GM12878 (cell line): ENCODE measurements around the gene C1orf74. TPM values are rescaled to one million over a fixed set of nuclear protein-coding genes. Genes with fewer than 3 reads are reported as not detected.

Source experiments
- ATAC-seq: fragments of 200-7000 bp; cut with Tn5 transposase; 3 replicates; pipeline ENCODE4 v1.9.1; 2020; ENCODE audit warnings: mild to moderate bottlenecking, moderate library complexity
- BruUV-seq: library from RNA; stranded (reverse); fragments of 400-500 nt; replicated peaks from 2 replicates; lab custom pipeline; 2021; lab: Mats Ljungman, UMichigan
- CTCF ChIA-PET: fragments of 300-600 bp; sonication (Branson Sonifier 250); formaldehyde crosslinking; extraction: SDS; loops from one replicate; lab custom pipeline; 2021; ENCODE audit warnings: inconsistent platforms; lab: Yijun Ruan, JAX
- POLR2A ChIA-PET: fragments of 350-600 bp; formaldehyde crosslinking; extraction: SDS; loops from one replicate; lab custom pipeline; 2021; ENCODE audit warnings: inconsistent platforms; lab: Charles Lee
- RAD21 ChIA-PET: fragments of 300-600 bp; sonication (Branson Sonifier 250); formaldehyde crosslinking; loops from one replicate; lab custom pipeline; 2023; ENCODE audit warnings: antibody characterized with exemption; ENCODE audit not compliant: unreplicated experiment; lab: Charles Lee
- SMC1A ChIA-PET: fragments of 300-600 bp; sonication (Branson Sonifier 250); formaldehyde crosslinking; loops from one replicate; lab custom pipeline; 2023; ENCODE audit not compliant: unreplicated experiment, uncharacterized antibody; lab: Charles Lee
- DNase-seq: peaks from one replicate; pipeline ENCODE4 v3.0.0-alpha.2; 2011; ENCODE audit warnings: low read depth, low spot score
- FAIRE-seq: peaks from 3 replicates; lab custom pipeline; 2011; peaks lifted over from hg19 to GRCh38; lab: Jason Lieb, UNC
- H2AFZ ChIP-seq: 2 replicates; pipeline ENCODE4 v1.6.0; 2011; ENCODE audit warnings: low read depth, low read length, control low read depth; ENCODE audit not compliant: control insufficient read depth
- H3K27ac ChIP-seq: 2 replicates; pipeline ENCODE4 v1.5.1; 2011; ENCODE audit warnings: control low read depth; ENCODE audit not compliant: control insufficient read depth, insufficient read depth
- H3K27me3 ChIP-seq, 2 experiments: replicated peaks in 1 of 2; 2 replicates each; pipeline versions ENCODE4 v1.6.0 to v1.6.1; 2011; ENCODE audit warnings: low read length in 1 of 2; ENCODE audit not compliant: control insufficient read depth in 2 of 2, insufficient read depth in 2 of 2
- H3K36me3 ChIP-seq, 2 experiments: 2 replicates each; pipeline ENCODE4 v1.5.1; 2011; ENCODE audit warnings: low read length in 1 of 2; ENCODE audit not compliant: control insufficient read depth in 2 of 2, insufficient read depth in 2 of 2
- H3K4me1 ChIP-seq: 2 replicates; pipeline ENCODE4 v1.6.1; 2011; ENCODE audit warnings: mild to moderate bottlenecking, low read length, moderate library complexity, mixed read lengths; ENCODE audit not compliant: control insufficient read depth, insufficient read depth
- H3K4me2 ChIP-seq: 2 replicates; pipeline ENCODE4 v1.6.0; 2011; ENCODE audit warnings: control low read depth; ENCODE audit not compliant: control insufficient read depth, insufficient read depth
- H3K4me3 ChIP-seq: fragments of 200-600 bp; sonication (generic); 2 replicates; pipeline ENCODE4 v1.5.1; 2016
- H3K79me2 ChIP-seq: 2 replicates; pipeline ENCODE4 v1.6.0; 2011; ENCODE audit warnings: low read length; ENCODE audit not compliant: control insufficient read depth, insufficient read depth
- H3K9ac ChIP-seq: 2 replicates; pipeline ENCODE4 v1.8.0; 2011; ENCODE audit warnings: low read length, control low read depth, mixed read lengths; ENCODE audit not compliant: control insufficient read depth, insufficient read depth
- H3K9me3 ChIP-seq: replicated peaks from 3 replicates; pipeline ENCODE4 v1.5.1; 2011; ENCODE audit warnings: mild to moderate bottlenecking, low read length; ENCODE audit not compliant: control insufficient read depth, insufficient read depth
- H4K20me1 ChIP-seq: 2 replicates; pipeline ENCODE4 v1.6.0; 2011; ENCODE audit not compliant: control insufficient read depth, insufficient read depth
- CEBPZ ChIP-seq: fragments of 150-350 bp; IDR thresholded peaks from 2 replicates; pipeline ENCODE4 v1.6.1; 2016; ENCODE audit warnings: low read depth, low read length
- HDAC2 ChIP-seq: fragments of 200-600 bp; sonication (generic); IDR thresholded peaks from 2 replicates; pipeline ENCODE4 v1.6.1; 2017
- IRF5 ChIP-seq: fragments of 450-650 bp; IDR thresholded peaks from 2 replicates; pipeline ENCODE4 v1.6.1; 2017; ENCODE audit warnings: borderline replicate concordance
- SUPT20H ChIP-seq: IDR thresholded peaks from 2 replicates; pipeline ENCODE4 v1.6.1; 2011; ENCODE audit warnings: low read depth, mild to moderate bottlenecking, low read length, moderate library complexity, borderline replicate concordance; ENCODE audit not compliant: control insufficient read depth
- ZNF687 ChIP-seq: fragments of 450-650 bp; IDR thresholded peaks from 2 replicates; pipeline ENCODE4 v1.6.1; 2017; ENCODE audit warnings: mild to moderate bottlenecking, moderate library complexity
- WGBS: methylation state at CpG from one replicate; pipeline ENCODE4 v1.1.6; 2016; ENCODE audit warnings: low lambda C conversion rate; ENCODE audit not compliant: insufficient replicate concordance, insufficient coverage; ENCODE audit errors: missing lambda C conversion rate; 5-methylcytosine and 5-hydroxymethylcytosine counted together
- in situ Hi-C: fragments of 300-500 bp; cut with MboI; formaldehyde crosslinking; loops from 9 replicates; pipeline ENCODE4 v1.14.3; 2018; ENCODE audit warnings: mixed read lengths
- intact Hi-C: fragments of 100-400 bp; cut with micrococcal nuclease; formaldehyde crosslinking; loops from one replicate; pipeline ENCODE4 v1.14.2; 2022; ENCODE audit not compliant: unreplicated experiment
- polyA plus RNA-seq, 11 experiments: library from polyadenylated mRNA; depleted of rRNA in 4 of 11; unstranded in 6 of 11; stranded (reverse) in 5 of 11; fragments of >200 nt; fragmentation: Nextera tagmentation in 4 of 11; fragmentation: Illumina TruSeq in 1 of 11; extraction: Ambion mirVana in 4 of 11; extraction: Trizol in 1 of 11; gene quantifications; 1 replicate in 1 of 11; 2 replicates in 10 of 11; pipeline versions ENCODE4 v1.2.1 to v1.2.3, GENCODE V29; 2011 to 2016; ENCODE audit warnings: inconsistent platforms in 2 of 11, missing spikeins in 2 of 11, low read depth in 1 of 11
- total RNA-seq, 4 experiments: library from RNA; depleted of rRNA in 3 of 4; stranded (reverse); fragments of >200 nt in 3 of 4; fragmentation: Illumina TruSeq in 1 of 4; extraction: Trizol in 1 of 4; gene quantifications; 2 replicates each; pipeline versions ENCODE4 v1.2.1 to v1.2.3, GENCODE V29; 2013 to 2021

C1orf74 gene
- total and polyA plus RNA-seq, 10 of the 15 experiments (the other 5 are each of a cell fraction or from before 2014, with no cell fraction given): 3.1 to 5.5 (median 3.6) TPM

- intact Hi-C loops: no loop called here
- Histone ChIP-seq H3K9me3 (no peaks in the 10 kb centered on the region; the same call in 1 of the 3 replicates), H3K79me2 (peaks cover 7% of the 10 kb centered on the region), H3K9ac (no peak overlapping the region), H3K36me3 (no peaks in the 10 kb centered on the region; a peak in 1 of 4 replicates), H3K4me3 (no peak overlapping the region), H3K4me1 (0 out of 2 replicates have a peak, but pooled peaks cover 2% of the 10 kb centered on the region), H2AFZ (no peak overlapping the region), H3K27ac (no peak overlapping the region), H3K4me2 (no peak overlapping the region), H4K20me1 (no peaks in the 10 kb centered on the region), H3K27me3 (no peaks in the 10 kb centered on the region; a peak in 1 of 4 replicates)
- SMC1A ChIA-PET: interaction anchor here (0.7 to 4.1 kb wide), 9 partner anchors 12 to 39 kb away, joined by 3 to 31 read pairs (median 4); no protein-coding TSS in a partner anchor
- in situ Hi-C loops: no loop called here
- no TSS peak for BruUV-seq
- TF ChIP-seq HDAC2 (no peak), CEBPZ (no peak), SUPT20H (no peak), IRF5 (no peak), ZNF687 (no peak)
- ATAC-seq (no peak), DNase-seq (no peak), FAIRE-seq (no peak)
- 74% methylated on average over 4 of the region's 4 CpGs for WGBS
- RAD21 ChIA-PET: interaction anchor here (2.9 kb wide), 1 partner anchor 18 kb away, joined by 16 read pairs; no protein-coding TSS in a partner anchor
- CTCF ChIA-PET: interaction anchor here (0.6 to 6.0 kb wide), 9 partner anchors 12 to 42 kb away, joined by 3 to 72 read pairs (median 4); partner anchors contain the start of gene UTP25
- POLR2A ChIA-PET: interaction anchor here (1.9 kb wide), 1 partner anchor 22 kb away, joined by 5 read pairs; no protein-coding TSS in a partner anchor
Measured at GRCh38 chr1:209786146-209786545, 1.8 kb upstream of the C1orf74 start.
